ENCODE measurements around the gene KHDC4. TPM values are rescaled to one million over a fixed set of nuclear protein-coding genes. Genes with fewer than 3 reads are reported as not detected.

KHDC4 gene
- total and polyA plus RNA-seq, 4 donors, result 8.4 to 32.6 (median 14.8) TPM

GRCh38 chr1:155884031-155884960, 49.9 kb downstream of the KHDC4 start:
- Histone ChIP-seq H3K27ac (ENCODE audit: low read depth in 1 of 2, low read length in 2 of 2) (no peak overlapping the region), H3K36me3 (ENCODE audit: control insufficient read depth in 4 of 4, insufficient read depth in 3 of 4, low read depth in 1 of 4, low read length in 3 of 4) (no peaks in the 10 kb centered on the region)

More at GRCh38 chr1:155884031-155884960, 49.9 kb downstream of the KHDC4 start:
- TF ChIP-seq GABPA (IDR thresholded peaks at IDR 0.05 in 1 of 2, conservative IDR thresholded peaks at IDR 0.05 in 1 of 2) (no peak), JUND (IDR thresholded peaks at IDR 0.05) (no peak), EGR1 (IDR thresholded peaks at IDR 0.05; ENCODE audit: low read depth in 2 of 2) (no peak), TAF1 (conservative IDR thresholded peaks at IDR 0.05) (no peak), HNF4A (conservative IDR thresholded peaks at IDR 0.05) (no peak), FOXA1 (IDR thresholded peaks at IDR 0.05) (no peak), ATF3 (IDR thresholded peaks at IDR 0.05) (no peak), CTCF (IDR thresholded peaks at IDR 0.05; ENCODE audit: low read depth, low read length, missing input control) (no peak), RAD21 (IDR thresholded peaks at IDR 0.05) (no peak), REST (IDR thresholded peaks at IDR 0.05) (no peak), NR2F2 (IDR thresholded peaks at IDR 0.05) (no peak), SP1 (IDR thresholded peaks at IDR 0.05) (no peak), ZBTB33 (IDR thresholded peaks at IDR 0.05) (no peak), MAX (IDR thresholded peaks at IDR 0.05) (no peak), RXRA (IDR thresholded peaks at IDR 0.05) (no peak), HNF4G (IDR thresholded peaks at IDR 0.05) (no peak), FOXA2 (IDR thresholded peaks at IDR 0.05) (no peak), YY1 (IDR thresholded peaks at IDR 0.05) (no peak)
- Histone ChIP-seq H3K27me3 (ENCODE audit: control insufficient read depth in 4 of 4, insufficient read depth in 4 of 4, low read length in 3 of 4) (no peaks in the 10 kb centered on the region), H3K9ac (ENCODE audit: low read depth in 1 of 2, low read length in 2 of 2) (no peak overlapping the region), H3K9me3 (ENCODE audit: control insufficient read depth in 4 of 4, low read length in 3 of 4) (no peaks in the 10 kb centered on the region), H3K4me3 (ENCODE audit: low read depth in 1 of 3, low read length in 3 of 3) (no peak overlapping the region), H3K4me1 (ENCODE audit: control insufficient read depth in 4 of 4, insufficient read depth in 4 of 4, low read length in 3 of 4) (no peaks in the 10 kb centered on the region)
- no peak for DNase-seq (ENCODE audit: low spot score)
- 65% methylated on average over 9 of the region's 9 CpGs for WGBS
